ENCODE measurements around the gene MED9.
"Not testable (repeated sequence)": the region's sequence is repeated elsewhere in the genome, so short reads cannot be mapped to it uniquely, and the experiment has no call there.

Gene MED9

GRCh38 chr17:17476865-17477467 lies at the start of gene MED9:
Gene MED9, plus strand, starts transcription at chr17:17477000. Its CDS starts 42 bp downstream, at chr17:17477042.
- peak; percentile 62 for DNase-seq

- DNase-seq: no peak
Observed at GRCh38 chr17:17429222-17429621, 47.6 kb upstream of the MED9 start.

GRCh38 chr17:17430924-17431323 lies 45.9 kb upstream of the MED9 start:
- DNase-seq: not testable (repeated sequence)

GRCh38 chr17:17431605-17432004 lies 45.2 kb upstream of the MED9 start:
- no peak for DNase-seq

- DNase-seq: no peak
Observed at GRCh38 chr17:17433000-17433703, 43.6 kb upstream of the MED9 start.

- no peak for DNase-seq
Observed at GRCh38 chr17:17434477-17434876, 42.3 kb upstream of the MED9 start.

GRCh38 chr17:17435323-17435722 lies 41.5 kb upstream of the MED9 start:
- no peak for DNase-seq

GRCh38 chr17:17437461-17437860 lies 39.3 kb upstream of the MED9 start:
- DNase-seq: no peak

GRCh38 chr17:17437893-17438292 lies 38.9 kb upstream of the MED9 start:
- DNase-seq: no peak

- DNase-seq: no peak
Observed at GRCh38 chr17:17440010-17440843, 36.6 kb upstream of the MED9 start.

GRCh38 chr17:17440938-17441675 lies 35.7 kb upstream of the MED9 start:
- DNase-seq: no peak

GRCh38 chr17:17443173-17443572 lies 33.6 kb upstream of the MED9 start:
- no peak for DNase-seq

GRCh38 chr17:17445296-17445924 lies 31.4 kb upstream of the MED9 start:
- no peak for DNase-seq

GRCh38 chr17:17445925-17446665 lies 30.7 kb upstream of the MED9 start:
- no peak for DNase-seq

GRCh38 chr17:17446666-17447155 lies 30.1 kb upstream of the MED9 start:
- no peak for DNase-seq

GRCh38 chr17:17447264-17447663 lies 29.5 kb upstream of the MED9 start:
- no peak for DNase-seq

- no peak for DNase-seq
Observed at GRCh38 chr17:17448076-17448475, 28.7 kb upstream of the MED9 start.

- DNase-seq: no peak
Observed at GRCh38 chr17:17448723-17449122, 28.1 kb upstream of the MED9 start.

GRCh38 chr17:17453088-17453487 lies 23.7 kb upstream of the MED9 start:
- DNase-seq: no peak

- DNase-seq: no peak
Observed at GRCh38 chr17:17454276-17454675, 22.5 kb upstream of the MED9 start.

GRCh38 chr17:17454700-17455099 lies 22.1 kb upstream of the MED9 start:
- DNase-seq: not testable (repeated sequence)

- no peak for DNase-seq
Observed at GRCh38 chr17:17455173-17455572, 21.6 kb upstream of the MED9 start.
